Caco-2 (cell line): ENCODE results near the gene KIAA1614. TPM values are rescaled to one million over a fixed set of nuclear protein-coding genes. Genes with fewer than 3 reads are reported as not detected.

Experiments
- BruUV-seq: library from RNA; stranded (reverse); fragments of 400-500 nt; replicated peaks from 2 replicates; lab custom pipeline; 2021; lab: Mats Ljungman, UMichigan
- CTCF ChIA-PET: fragments of 300-600 bp; sonication (Branson Sonifier 250); formaldehyde crosslinking; loops from one replicate; lab custom pipeline; 2022; ENCODE audit warnings: antibody characterized with exemption; lab: Charles Lee
- POLR2A ChIA-PET: fragments of 300-600 bp; sonication (Branson Sonifier 250); formaldehyde crosslinking; loops from one replicate; lab custom pipeline; 2022; ENCODE audit warnings: antibody characterized with exemption; lab: Charles Lee
- DNase-seq, 2 experiments: peaks; one replicate each; pipeline versions ENCODE4 v3.0.0 to v3.0.0-alpha.2; 2020 to 2022
- H3K27me3 ChIP-seq: replicated peaks from 2 replicates; pipeline ENCODE4 v1.6.0; 2011; ENCODE audit warnings: low read length; ENCODE audit not compliant: control insufficient read depth, insufficient read depth
- H3K36me3 ChIP-seq: 2 replicates; pipeline ENCODE4 v1.5.1; 2011; ENCODE audit warnings: low read length; ENCODE audit not compliant: control insufficient read depth, insufficient read depth
- H3K4me1 ChIP-seq: fragments of 250-450 bp; sonication (Bioruptor Pico); 2 replicates; pipeline ENCODE4 v1.5.1; 2020; ENCODE audit warnings: mild to moderate bottlenecking
- H3K4me3 ChIP-seq: 2 replicates; pipeline ENCODE4 v1.5.1; 2011; ENCODE audit warnings: low read depth, mild to moderate bottlenecking, control low read depth, low read length
- H3K9me3 ChIP-seq: fragments of 250-450 bp; sonication (Bioruptor Pico); 2 replicates; pipeline ENCODE4 v1.5.1; 2020; ENCODE audit warnings: mild to moderate bottlenecking, moderate library complexity
- H3K27ac Mint-ChIP-seq: one replicate; pipeline ENCODE4 v1.8.0; 2022; ENCODE audit warnings: mixed read lengths; ENCODE audit not compliant: unreplicated experiment
- H3K27me3 Mint-ChIP-seq: one replicate; pipeline ENCODE4 v1.8.0; 2022; ENCODE audit warnings: mixed read lengths; ENCODE audit not compliant: insufficient read depth, unreplicated experiment
- H3K36me3 Mint-ChIP-seq: one replicate; pipeline ENCODE4 v1.8.0; 2022; ENCODE audit warnings: mild to moderate bottlenecking, mixed read lengths; ENCODE audit not compliant: insufficient read depth, unreplicated experiment
- H3K4me1 Mint-ChIP-seq: one replicate; pipeline ENCODE4 v1.8.0; 2022; ENCODE audit warnings: low read depth, mixed read lengths; ENCODE audit not compliant: unreplicated experiment
- H3K4me3 Mint-ChIP-seq: one replicate; pipeline ENCODE4 v1.8.0; 2022; ENCODE audit warnings: mild to moderate bottlenecking, moderate library complexity, mixed read lengths; ENCODE audit not compliant: unreplicated experiment
- H3K9me3 Mint-ChIP-seq: one replicate; pipeline ENCODE4 v1.8.0; 2022; ENCODE audit warnings: mixed read lengths; ENCODE audit not compliant: unreplicated experiment
- intact Hi-C: fragments of 100-400 bp; cut with micrococcal nuclease; formaldehyde crosslinking; loops from one replicate; pipeline ENCODE4 v1.10.0; 2022; ENCODE audit not compliant: unreplicated experiment
- total RNA-seq: library from RNA; stranded (reverse); gene quantifications from 2 replicates; pipeline ENCODE4 v1.2.3, GENCODE V29; 2022
- TF ChIP-seq, protein P1 (sequence below), 2 experiments: fragments of 200-600 bp in 1 of 2; IDR thresholded peaks; 1 replicate in 1 of 2; 2 replicates in 1 of 2; pipeline versions ENCODE4 v1.5.1 to v1.8.0; 2011 to 2022; ENCODE audit warnings: antibody characterized with exemption in 1 of 2, control low read depth in 1 of 2, inconsistent platforms in 1 of 2, low read depth in 1 of 2, low read length in 1 of 2, mild to moderate bottlenecking in 1 of 2, moderate library complexity in 1 of 2; ENCODE audit not compliant: insufficient read depth in 1 of 2, severe bottlenecking in 1 of 2, unreplicated experiment in 1 of 2

Gene KIAA1614
- total RNA-seq, 1 experiment from 2014 or later: 0.29 TPM

DNA sequence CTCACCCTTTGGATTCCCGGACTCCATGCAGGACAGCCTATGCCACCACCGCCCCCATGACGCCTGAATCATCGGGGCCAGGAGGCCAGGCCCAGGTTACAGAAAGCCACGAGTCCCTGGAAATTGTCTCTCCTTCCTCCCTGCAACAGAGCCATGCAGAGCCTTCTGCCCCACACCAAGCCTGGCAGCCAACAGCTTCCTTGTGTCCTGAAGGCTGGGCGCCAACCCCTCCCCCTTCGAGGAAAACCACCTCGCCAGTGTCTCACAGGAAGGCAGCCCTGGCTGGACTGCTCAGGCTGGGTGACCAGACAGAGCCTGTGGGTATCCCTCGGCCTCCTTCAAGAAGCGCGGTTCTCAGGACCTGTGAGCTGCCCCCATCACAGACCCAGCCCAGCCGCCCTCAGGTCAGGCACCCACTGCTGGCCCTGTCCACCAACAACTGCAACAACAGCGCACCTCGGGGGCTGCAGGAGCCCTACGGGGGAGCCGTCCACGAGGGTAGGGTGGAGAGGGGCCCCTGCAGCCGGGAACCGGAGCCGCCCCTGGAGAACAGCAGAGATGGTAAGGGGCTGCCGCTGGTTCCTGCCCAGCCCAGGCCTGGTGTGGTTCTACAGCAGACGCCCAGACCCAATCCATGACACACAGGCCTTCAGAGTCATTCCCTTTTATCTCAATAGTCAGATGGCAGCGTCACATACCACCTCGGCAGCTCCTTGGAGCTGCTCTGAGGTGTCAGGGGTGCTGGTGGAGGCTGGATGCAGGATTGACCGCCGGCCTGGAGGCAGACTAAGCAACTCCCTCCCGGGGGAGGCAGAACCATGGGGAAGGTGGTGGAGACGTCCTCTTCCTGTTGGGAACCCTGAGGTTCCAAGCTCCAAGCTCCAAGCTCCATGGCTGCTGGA is 23.7 kb downstream of the KIAA1614 start:
- no peak overlapping the region for H3K4me3 ChIP-seq

DNA sequence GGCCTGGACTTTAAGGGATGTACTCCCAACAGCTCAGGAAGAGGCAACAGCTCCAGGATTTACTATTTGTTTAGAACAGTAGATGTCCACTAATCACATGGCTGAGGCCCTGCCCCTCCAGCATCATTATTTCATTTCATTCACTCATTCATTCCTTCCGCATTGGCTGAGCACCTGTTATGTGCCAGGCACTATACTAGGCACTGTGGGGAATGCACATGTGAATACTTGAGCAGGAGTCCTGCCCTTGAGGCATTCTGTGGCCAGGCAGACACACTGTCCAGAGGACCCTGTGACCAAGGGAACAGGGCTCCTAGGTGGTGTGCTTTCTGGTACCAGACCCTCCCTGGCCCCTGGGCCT is 24.3 kb downstream of the KIAA1614 start:
- CTCF ChIA-PET: no interaction called here
- intact Hi-C loops: no loop called here
- no TSS peak for BruUV-seq

More for the DNA sequence above, 23.7 kb downstream of the KIAA1614 start:
- Mint-ChIP-seq H3K27me3 (no peaks in the 10 kb centered on the region), H3K4me1 (no peaks in the 10 kb centered on the region), H3K36me3 (no peaks in the 10 kb centered on the region), H3K4me3 (no peak overlapping the region), H3K9me3 (no peaks in the 10 kb centered on the region), H3K27ac (no peak overlapping the region)
- Histone ChIP-seq H3K4me1 (no peaks in the 10 kb centered on the region), H3K36me3 (no peaks in the 10 kb centered on the region), H3K9me3 (no peaks in the 10 kb centered on the region), H3K27me3 (no peaks in the 10 kb centered on the region)
- BruUV-seq: no TSS peak
- intact Hi-C loops: no loop called here
- DNase-seq: no peak
- CTCF ChIA-PET: no interaction called here
- POLR2A ChIA-PET: no interaction called here
- TF ChIP-seq, protein P1, sequence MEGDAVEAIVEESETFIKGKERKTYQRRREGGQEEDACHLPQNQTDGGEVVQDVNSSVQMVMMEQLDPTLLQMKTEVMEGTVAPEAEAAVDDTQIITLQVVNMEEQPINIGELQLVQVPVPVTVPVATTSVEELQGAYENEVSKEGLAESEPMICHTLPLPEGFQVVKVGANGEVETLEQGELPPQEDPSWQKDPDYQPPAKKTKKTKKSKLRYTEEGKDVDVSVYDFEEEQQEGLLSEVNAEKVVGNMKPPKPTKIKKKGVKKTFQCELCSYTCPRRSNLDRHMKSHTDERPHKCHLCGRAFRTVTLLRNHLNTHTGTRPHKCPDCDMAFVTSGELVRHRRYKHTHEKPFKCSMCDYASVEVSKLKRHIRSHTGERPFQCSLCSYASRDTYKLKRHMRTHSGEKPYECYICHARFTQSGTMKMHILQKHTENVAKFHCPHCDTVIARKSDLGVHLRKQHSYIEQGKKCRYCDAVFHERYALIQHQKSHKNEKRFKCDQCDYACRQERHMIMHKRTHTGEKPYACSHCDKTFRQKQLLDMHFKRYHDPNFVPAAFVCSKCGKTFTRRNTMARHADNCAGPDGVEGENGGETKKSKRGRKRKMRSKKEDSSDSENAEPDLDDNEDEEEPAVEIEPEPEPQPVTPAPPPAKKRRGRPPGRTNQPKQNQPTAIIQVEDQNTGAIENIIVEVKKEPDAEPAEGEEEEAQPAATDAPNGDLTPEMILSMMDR (IDR thresholded peaks at IDR 0.05; ENCODE audit: insufficient read depth in 1 of 2, low read depth in 1 of 2, low read length in 1 of 2, severe bottlenecking in 1 of 2, unreplicated experiment in 1 of 2): no peak

DNA sequence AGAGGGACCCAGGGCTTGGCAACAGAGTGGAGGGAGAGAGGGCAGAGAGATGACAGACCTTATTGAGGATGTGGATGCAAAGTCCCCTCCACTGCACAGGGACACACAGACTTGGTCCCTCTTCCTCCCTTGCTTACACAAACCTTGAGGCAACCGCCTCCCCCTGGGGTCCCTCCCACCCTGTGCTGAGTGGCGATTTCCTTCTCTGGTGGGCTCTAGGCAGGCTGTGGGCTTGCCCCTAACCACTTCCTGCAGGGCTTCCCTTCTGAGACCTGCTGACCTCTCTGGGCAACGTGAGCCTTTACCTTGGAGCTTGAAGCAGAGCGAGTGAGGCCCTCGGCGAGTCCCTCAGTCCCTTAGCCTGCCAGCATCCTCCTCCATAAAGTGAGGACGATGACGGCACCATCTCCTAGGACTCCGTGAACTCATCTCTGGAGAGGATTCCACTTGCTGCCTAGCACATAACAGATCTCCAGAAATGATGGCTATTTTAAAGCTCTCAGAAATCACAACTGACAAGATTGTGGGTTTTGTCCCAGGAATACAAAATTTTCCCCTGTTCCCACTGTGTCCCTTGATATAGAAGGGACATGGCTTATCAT is 25.0 kb downstream of the KIAA1614 start:
- TF ChIP-seq, protein P1 (IDR thresholded peaks at IDR 0.05; ENCODE audit: insufficient read depth in 1 of 2, low read depth in 1 of 2, low read length in 1 of 2, severe bottlenecking in 1 of 2, unreplicated experiment in 1 of 2): no peak
- BruUV-seq: no TSS peak
- no peaks in the 10 kb centered on the region for H3K4me1 Mint-ChIP-seq
- H3K4me3 Mint-ChIP-seq: no peak overlapping the region
- Histone ChIP-seq H3K4me1 (no peaks in the 10 kb centered on the region), H3K9me3 (no peaks in the 10 kb centered on the region), H3K4me3 (no peak overlapping the region), H3K36me3 (no peaks in the 10 kb centered on the region), H3K27me3 (no peaks in the 10 kb centered on the region)
- intact Hi-C loops: no loop called here
- H3K27ac Mint-ChIP-seq: no peak overlapping the region
- CTCF ChIA-PET: no interaction called here
- H3K9me3 Mint-ChIP-seq: no peaks in the 10 kb centered on the region
- H3K27me3 Mint-ChIP-seq: no peaks in the 10 kb centered on the region
- no peak for DNase-seq
- no peaks in the 10 kb centered on the region for H3K36me3 Mint-ChIP-seq
- POLR2A ChIA-PET: no interaction called here

More for the DNA sequence above, 24.3 kb downstream of the KIAA1614 start:
- Mint-ChIP-seq H3K4me1 (no peaks in the 10 kb centered on the region), H3K27me3 (no peaks in the 10 kb centered on the region), H3K4me3 (no peak overlapping the region), H3K27ac (no peak overlapping the region), H3K9me3 (no peaks in the 10 kb centered on the region), H3K36me3 (no peaks in the 10 kb centered on the region)
- H3K4me1 ChIP-seq: no peaks in the 10 kb centered on the region
- no peak overlapping the region for H3K4me3 ChIP-seq
- no peaks in the 10 kb centered on the region for H3K9me3 ChIP-seq
- POLR2A ChIA-PET: no interaction called here
- no peaks in the 10 kb centered on the region for H3K36me3 ChIP-seq
- no peaks in the 10 kb centered on the region for H3K27me3 ChIP-seq
- TF ChIP-seq, protein P1 (IDR thresholded peaks at IDR 0.05; ENCODE audit: insufficient read depth in 1 of 2, low read depth in 1 of 2, low read length in 1 of 2, severe bottlenecking in 1 of 2, unreplicated experiment in 1 of 2): no peak
- DNase-seq: no peak
